UCSD-AML1 (cell line): ENCODE measurements around the gene PCBP3.

Experiments used
- DNase-seq: peaks from one replicate; lab custom pipeline; 2025; ENCODE audit not compliant: unreplicated experiment; lab: John Stamatoyannopoulos, UW

The PCBP3 gene

DNA sequence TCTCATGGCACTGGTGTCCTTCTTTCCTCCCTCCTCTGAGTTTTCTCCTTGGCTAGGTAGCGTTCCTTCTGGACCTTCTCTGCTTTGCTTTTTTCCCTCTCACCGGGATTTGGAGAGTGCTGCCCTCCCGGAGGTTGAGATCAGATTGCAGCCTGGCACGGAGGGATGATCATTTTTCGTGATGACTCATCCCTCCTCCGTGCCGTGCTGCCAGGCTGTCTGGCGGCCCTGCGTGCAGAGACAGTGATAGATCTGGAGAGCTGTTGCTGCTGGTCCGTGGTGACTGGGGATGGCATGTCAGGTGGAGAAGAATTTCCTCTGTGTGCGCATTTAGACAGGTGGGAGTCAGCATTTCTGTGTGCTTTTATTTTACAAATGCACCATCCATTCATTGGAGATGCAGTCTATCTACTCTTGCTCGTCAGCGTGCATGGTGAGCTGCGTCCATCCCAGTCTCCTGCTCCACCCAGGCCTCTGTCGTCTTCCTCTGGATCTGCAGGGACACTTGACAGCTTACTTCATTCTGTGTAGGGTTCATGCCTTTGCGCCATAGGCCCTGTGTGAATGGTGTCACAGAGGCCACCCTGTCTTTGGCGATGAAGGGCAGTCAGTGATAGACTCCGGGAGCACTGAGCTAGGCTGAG lies 104.4 kb downstream of the PCBP3 start:
- no peak for DNase-seq

DNA sequence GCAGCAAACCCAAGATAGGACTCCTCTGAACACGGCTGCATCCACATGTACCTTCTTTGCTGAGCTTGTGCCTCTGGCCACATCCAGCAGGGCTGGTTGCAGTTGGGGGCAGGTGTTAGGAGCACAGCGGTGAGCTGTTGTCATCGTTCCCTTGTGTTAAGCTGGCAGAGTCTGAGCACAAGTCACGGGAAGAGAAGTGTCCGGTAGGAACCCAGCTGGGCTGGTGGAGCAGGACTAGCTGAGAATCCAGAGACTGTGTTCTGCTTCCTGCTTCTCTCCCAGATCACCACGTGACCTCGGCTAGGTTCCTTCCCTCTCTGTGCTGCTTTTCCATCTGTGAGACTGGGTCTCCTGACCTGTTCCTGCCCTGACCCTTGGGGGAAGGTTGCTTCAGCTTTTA lies 105.1 kb downstream of the PCBP3 start:
- no peak for DNase-seq

DNA sequence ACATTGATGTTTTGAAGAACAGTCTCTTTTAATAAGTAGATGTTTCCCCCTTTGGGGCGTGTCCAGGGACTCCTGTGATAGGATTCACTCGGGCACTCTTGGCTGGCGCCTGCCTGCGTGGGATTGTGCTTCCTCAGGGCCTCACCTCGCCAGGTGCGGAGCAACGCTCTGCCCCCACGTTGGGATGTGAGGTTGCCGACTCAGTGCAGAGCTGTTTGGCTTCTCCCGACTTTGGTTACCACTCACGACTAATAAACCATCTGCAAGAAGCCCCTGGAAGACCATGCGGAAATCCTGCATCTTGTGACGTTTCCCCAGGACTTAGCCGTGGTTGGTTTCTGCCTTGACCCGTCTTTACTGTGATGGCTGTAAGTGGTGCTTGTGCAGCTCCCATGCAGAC lies 106.4 kb downstream of the PCBP3 start:
- DNase-seq = no peak

DNA sequence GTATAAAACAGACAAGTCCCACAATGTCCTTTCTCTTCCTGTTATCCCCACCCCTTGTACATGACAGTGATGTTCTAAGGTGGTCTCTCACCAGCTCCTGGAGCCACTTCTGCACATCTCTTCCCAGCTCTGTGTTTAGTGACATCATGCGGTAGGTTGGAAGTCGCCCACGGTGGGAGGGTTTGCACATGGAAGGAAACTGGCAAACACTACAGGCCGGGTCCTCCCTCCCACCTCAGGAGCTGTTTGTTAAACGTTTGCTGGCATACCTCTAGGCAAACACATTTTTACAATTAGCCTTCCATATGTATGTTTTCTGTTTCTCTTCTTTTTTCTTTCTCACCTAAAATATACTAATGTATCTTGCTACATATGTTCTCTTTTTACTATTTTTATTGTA lies 107.4 kb downstream of the PCBP3 start:
- no peak for DNase-seq

DNA sequence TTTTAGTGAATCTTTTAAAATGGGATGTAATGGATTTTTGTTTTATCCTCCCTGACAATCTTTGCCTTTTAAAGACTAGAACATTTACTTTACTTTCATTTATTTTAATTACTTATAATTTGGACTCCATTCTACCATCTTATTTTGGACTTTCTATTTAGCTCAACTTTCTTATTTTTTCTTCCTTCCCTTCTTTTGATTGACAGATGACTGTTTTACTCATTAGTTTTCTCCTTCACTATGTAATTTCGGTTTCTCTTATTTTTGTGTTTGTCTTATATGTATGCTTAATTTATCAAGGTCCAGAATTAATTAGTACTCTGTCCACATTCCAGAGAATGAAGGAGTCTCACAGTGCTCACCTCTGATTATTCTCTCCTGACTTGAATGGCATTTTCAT lies 109.9 kb downstream of the PCBP3 start:
- DNase-seq = no peak

DNA sequence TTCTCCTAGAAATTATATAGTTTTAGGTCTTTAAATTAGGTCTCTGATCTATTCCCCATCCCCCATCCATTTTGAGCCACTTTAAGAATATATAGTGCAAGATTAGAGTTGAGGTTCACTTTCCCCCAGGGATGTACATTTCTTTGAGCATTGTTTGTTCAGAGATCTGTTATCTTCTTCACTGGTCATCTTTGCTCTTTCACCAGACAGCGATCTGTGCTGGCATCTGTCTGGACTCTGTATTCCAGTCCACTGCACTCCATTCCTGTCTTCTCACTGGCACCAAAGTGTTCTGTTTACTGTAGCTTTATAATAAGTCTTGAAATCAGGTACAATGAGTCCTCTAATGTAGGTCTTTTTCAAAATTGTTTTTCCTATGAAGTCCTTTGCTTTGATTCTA lies 112.5 kb downstream of the PCBP3 start:
- DNase-seq = no peak

DNA sequence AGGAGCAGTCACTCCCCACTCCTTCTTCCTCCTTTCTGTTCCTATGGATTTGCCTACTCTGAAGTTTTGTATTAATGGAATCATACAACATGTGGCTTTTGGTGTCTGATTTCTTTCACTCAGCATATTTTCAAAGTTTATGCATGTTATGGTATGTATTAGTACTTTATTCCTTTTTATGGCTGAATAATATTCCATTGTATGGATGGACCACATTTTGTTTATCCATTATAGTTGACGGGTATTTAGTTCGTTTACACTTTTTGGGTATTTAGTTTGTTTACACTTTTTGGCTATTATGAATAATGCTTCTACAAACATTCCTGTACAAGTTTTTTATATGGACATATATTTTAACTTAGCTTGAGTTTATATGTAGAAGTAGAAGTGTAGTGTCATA lies 113.1 kb downstream of the PCBP3 start:
- DNase-seq = no peak

DNA sequence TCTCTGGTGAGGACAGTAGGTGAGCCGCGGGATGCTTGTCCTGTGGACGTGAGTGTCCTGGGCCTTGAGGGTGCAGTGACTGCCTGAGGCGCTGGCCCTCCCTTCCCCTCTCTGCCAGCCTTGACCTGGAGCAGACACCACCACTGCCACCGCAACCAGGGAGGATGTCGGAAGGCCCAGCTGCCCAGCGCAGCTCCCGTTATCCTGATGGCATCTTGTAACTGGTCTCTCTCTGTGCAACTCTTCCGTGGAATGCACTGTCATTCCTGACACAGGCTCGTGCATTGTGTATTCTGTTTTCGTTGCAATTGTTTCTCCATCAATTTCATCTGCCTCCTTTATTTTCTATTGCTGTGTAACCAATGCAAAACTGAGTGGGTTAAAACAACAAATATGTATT lies 118.2 kb downstream of the PCBP3 start:
- DNase-seq = no peak

DNA sequence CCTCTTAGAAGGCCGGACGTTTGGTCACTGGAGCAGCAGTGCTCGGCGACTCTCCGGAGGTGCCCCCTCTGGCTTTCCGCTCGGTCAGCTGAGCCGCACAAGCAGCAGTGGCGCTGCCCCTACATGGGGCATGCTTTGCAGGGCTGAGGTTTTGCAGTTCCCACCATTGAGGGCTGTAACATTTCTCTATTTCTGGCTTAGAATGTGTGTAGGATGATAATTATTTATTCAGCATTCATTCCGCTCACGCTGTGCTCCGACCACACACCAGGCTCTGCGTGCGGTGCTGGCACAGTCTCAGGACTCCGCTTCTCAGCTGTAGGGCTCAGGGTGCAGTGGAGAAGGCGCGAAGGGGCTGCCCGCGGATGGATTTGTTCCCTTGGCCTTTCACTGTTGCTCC lies 119.5 kb downstream of the PCBP3 start:
- no peak for DNase-seq

DNA sequence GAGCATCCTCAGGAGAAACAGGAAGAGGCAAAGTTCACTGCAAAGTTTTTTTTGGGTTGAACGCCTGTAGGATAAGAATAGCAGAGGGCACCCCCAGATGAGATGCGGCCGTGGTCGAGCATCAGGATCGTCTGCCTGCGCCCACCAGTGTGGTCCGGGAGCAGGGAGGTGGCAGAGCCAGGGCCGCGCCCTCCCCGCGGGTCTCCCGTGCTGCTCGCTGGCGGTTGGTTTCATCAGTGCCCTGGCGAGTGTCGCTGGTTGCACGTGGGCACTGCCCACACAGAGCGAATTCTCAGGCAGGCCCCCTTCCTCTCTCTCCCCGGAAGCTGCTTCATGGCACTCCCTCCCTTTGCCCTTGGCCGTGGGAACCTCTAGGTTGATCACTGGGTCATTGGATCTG lies 120.0 kb downstream of the PCBP3 start:
- no peak for DNase-seq

DNA sequence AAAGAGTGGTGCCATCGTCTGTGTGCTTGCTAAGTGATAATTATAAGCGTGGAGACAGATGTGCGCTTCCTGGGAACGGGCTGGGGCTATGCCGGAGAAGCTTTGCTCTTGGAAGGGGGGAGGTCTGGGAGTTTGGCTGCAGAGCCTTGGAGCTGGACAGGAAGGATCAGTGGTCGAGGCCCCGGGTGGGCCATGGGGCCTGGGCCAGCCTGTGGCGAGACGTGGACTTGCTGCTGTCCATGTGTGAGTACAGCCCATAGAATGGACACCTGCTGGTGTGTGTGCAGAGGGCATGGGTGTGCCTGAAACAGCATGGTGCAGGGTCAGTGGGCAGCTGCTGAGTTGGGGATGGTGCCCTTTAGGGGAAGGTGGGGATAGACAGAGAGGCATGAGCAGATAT lies 121.3 kb downstream of the PCBP3 start:
- no peak for DNase-seq

DNA sequence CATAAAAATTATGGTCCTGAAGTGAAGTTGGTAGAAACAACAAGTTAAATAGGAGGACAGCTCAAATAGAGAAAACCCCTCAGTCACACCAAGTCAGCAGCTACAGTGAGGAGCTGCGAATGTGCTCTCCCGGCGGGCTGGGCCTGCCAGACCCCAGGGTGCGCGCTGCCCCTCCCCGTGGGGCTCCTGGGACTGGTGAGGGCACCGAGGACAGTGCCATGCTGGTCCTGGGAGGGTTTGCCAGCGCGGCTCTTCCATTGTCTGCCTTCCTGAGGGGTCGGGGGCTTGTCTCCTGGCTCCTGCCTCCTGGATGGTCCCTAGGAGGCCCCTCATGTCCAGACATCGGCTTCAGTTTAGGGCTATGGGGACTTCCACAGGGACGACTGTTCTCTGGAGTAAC lies 121.8 kb downstream of the PCBP3 start:
- no peak for DNase-seq

DNA sequence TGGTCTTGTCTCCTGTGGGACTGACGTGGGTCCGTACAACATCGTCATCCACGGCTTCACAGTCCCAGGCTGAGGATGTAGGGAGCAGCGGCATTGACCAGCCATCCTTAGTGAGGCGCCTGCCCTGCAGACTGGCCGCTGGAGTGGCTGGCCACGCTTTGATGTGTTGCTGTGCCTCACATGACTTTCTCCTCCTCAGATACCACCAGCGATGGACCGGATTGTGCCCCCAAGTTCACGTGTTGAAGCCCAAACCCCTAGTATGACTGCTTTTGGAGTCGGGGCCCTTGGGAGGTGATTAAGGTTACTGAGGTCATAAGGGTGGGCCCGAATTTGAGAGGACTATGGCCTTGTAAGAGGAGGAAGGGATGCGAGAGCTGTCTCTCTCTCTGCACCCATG lies 122.5 kb downstream of the PCBP3 start:
- no peak for DNase-seq

DNA sequence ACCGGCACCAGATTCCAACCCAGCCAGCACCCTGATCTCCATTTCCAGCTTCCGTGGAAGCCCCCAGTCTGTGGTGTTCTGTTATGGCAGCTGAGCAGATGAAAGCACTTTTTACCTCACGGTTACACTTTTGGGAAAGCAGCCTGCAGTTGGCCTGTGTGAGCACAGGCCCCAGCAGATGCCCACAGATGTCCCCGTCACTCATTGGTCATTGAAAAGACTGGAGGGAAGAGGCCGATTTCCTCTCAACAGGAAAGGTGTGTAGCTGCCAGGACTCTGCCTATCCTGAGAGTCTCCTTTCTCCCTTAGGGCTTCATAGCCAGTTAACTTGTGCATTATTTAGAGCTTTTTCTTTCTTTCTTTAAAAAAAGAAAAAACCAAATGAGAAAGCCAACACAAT lies 123.0 kb downstream of the PCBP3 start:
- no peak for DNase-seq

DNA sequence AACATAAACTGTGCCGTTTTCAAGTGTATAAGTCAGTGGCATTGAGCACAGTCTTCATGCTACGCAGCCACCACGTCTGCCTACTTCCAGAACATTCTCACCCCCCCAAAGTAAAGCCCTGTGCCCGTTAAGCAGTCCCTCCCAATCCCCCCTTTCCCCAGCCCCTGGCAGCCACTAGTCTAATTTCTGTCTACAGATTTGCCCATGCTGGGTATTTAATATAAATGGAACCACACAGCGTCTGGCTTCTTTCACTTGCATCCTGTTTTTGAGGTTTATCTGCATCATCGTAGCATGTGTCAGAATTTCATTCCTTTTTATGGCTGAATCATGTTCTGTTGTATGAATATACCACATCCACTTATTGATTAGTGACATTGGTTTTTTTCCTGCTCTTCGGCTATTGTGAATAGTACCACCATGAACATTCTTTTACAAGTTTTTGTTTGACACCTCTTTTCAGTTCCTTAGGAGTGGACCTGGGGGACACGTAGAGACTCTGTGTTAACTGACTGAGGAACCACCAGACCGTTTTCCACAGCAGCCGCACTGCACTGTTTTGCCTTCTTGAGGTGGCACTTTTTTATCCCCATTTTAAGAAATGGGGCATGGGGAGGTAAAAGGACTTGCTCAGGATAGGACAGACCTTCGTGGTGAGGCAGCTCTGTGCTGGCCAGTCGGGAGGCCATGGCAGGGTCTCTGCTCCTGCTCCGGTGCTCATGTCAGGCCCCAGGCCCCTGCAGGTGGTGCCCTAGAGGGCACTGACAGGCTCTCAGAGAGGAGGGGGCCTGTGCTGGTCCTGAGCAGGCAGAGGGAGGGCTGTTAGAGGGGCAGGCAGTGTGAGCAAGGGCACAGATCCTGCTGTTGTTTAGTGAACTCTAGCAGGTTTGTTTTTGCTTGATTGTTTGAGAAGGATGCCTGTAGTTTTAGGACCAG lies 123.8 kb downstream of the PCBP3 start:
- DNase-seq = no peak

DNA sequence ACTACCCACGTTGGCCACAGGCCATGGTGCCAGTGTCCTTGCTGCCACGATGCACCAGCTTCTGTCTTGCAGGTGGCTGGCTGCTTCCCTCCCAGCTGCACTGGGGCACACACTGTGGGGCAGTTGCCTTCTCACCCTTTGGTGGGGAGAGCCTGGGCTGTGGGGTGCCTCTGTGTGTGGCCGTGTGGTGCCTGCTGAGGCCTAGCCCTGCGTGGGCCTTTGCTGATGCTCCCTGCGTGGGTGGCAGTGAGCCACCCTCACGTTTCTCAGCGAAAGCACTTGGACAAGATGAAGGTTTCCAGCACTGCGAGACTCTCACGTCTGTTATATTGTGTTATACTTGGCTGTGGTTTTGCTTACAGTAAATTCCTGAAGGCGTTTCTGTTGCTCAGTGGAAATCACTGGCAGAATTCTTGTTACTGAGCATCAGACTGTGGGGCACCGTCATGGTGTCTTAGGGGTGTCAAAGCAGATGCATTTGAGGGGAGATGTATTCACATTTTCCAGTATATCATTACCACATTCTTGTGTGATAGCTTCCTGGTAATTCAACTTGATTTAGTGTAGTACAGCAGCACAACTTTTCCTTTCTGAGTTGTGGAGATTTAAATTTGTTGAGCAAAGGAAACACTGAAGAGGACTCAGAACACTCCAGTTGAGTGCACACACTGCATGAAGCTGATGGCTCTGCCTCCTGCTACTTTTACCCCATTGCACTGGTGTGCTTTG lies 124.7 kb downstream of the PCBP3 start:
- no peak for DNase-seq

DNA sequence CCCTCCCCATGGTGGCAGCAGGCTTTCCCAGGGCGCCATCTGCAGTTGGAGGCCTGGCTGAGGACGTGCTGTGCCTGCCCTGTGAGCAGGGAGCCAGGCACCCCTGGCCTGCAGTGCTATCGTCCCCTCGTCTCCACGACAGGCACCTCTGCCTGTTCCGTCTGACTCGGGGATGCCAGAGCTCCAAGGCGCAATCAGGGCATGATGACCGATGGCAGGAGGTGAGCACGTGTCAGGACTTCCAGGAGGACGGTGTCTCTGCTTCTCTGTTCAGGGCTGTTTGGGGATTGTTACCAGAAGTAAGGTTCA lies 125.2 kb downstream of the PCBP3 start:
- no peak for DNase-seq

DNA sequence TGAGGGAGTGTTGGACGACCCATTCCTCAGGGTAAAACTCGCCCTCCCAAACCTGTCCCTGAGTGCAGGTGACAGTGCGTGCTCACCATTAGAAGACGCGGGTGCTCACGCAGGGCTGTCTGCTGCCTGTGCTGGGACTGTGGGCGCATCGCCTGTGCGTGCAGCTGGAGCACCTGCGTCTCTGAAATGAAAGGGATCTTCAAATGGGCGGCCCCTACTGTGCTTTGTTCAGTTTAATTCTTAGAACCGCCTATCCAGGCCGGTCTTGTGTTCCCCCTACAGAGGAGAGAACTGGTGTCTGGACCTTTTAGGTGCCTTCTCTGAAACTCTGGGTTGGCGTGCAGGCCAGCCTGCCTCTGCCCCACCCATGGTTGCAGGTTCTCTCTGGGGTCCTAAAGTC lies 125.8 kb downstream of the PCBP3 start:
- DNase-seq = no peak

DNA sequence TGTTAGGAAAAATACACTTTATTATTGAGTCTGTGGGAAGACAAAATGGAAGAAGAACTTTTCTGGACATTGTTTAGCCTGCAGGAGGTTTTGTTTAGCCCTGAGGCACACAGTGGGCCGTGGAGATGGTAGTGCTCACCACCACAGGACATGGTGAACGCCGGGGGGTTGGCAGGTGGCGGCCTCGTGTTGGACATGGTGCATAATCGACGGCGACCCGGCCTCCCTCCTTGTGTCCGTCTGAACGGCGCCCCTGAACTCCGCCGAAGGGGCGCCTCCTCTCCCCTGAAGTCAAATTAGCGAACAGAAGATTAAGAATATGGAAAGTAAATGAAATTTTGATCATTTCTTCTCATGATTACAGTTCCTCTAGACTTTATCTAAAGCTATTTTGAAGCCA lies 126.4 kb downstream of the PCBP3 start:
- DNase-seq = no peak

DNA sequence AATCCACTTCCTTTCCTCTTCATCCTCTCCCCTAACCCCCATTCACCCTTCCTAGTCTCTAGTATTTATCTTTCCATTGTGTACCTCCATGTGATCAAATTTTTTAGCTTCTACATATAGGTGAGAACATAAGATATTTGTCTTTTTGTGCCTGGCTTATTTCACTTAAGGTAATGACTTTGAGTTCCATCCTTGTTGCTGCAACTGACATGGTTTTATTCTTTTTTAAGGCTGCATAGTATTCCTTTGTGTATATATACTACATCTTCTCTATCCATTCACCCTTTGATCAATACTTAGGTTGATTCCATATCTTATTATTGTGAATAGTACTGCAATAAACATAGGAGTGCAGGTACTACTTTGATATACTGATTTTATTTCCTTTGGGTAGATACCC lies 128.7 kb downstream of the PCBP3 start:
- no peak for DNase-seq

DNA sequence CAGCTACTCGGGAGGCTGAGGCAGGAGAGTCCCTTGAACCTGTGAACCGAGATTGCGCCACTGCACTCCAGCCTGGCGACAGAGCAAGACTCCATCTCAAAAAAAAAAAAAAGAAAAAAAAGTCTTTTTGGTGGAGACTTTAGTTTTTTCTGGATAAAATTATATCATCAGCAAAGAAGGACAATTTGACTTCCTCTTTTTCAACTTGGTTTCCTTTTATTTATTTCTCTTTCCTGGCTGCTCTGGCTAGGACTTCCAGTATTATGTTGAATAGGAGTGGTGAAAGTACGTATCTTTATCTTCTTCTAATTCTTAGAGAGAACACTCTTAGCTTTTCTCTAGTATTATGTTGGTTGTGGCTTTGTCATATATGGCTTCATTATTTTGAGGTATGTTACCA lies 130.8 kb downstream of the PCBP3 start:
- DNase-seq = no peak

DNA sequence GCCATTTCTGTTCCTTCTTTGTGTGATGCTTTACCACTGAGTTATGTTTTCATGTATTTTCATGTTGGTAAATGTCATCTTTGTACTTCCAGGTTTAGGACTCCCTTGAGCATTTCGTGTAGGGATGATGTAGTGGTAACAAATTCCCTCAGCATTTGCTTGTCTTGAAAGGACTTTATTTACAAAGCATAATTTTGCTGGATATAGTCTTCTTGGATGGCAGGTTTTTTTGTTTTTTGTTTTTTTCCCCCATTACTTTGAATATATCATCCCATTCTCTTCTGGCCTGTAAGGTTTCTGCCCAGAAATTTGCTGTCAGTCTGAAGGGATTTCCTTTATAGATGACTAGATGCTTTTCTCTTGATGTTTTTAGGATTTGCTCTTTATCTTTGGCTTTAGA lies 133.4 kb downstream of the PCBP3 start:
- no peak for DNase-seq
